ENCODE data around the gene EMSY. TPM values are rescaled to one million over a fixed set of nuclear protein-coding genes. Genes with fewer than 3 reads are reported as not detected.

EMSY gene
- total and polyA plus RNA-seq, 2 of the 8 experiments (the other 6 are each of a cell fraction or from before 2014, with no cell fraction given), result 29.6 to 34.6 TPM

DNA sequence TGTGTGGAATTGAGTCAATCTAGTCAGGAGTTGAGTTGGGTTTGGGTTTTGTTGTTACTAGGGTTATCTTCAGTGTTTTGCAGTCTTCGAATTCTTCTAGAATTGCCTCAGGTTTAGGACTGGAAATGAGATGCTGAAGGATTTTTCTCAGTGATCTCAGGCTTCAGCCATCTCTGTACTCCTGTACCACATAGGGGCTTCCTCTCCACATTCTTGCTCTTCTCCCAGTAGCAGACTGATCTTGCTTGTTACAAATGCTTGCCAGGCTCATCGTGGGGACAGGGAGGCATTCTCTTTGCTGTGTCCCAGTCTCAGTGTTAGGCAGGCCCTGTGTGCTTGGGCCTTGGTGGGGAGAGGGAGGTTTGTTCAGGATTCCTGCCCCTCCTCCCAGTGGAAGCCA, 129.6 kb downstream of the EMSY start:
- Histone ChIP-seq H2AK5ac (ENCODE audit: low read depth, low read length) (no peak overlapping the region), H2BK5ac (ENCODE audit: low read depth, low read length) (no peak overlapping the region), H2BK120ac (replicated peaks; ENCODE audit: low read depth, low read length) (no peak overlapping the region), H3K14ac (ENCODE audit: insufficient read length) (no peak overlapping the region), H2AFZ (ENCODE audit: low read length) (no peak overlapping the region), H3K23me2 (ENCODE audit: low read depth, low read length) (no peaks in the 10 kb centered on the region), H3K4me3 (ENCODE audit: extremely low read depth in 1 of 4, insufficient read depth in 2 of 4, low read depth in 3 of 4, low read length in 4 of 4) (no peak overlapping the region), H4K91ac (replicated peaks; ENCODE audit: insufficient read length, low read length) (no peak overlapping the region), H3K4me1 (replicated peaks in 1 of 4; ENCODE audit: control insufficient read depth in 3 of 4, insufficient read depth in 4 of 4, low read length in 3 of 4) (peaks cover 0 to 9% (median 2%) of the 10 kb centered on the region in 4 experiments; a peak in 5 of 7 replicates), H3K23ac (ENCODE audit: insufficient read length) (no peak overlapping the region), H3K79me1 (ENCODE audit: low read depth, low read length) (no peaks in the 10 kb centered on the region), H3K9me3 (ENCODE audit: insufficient read depth in 2 of 2, low read depth in 1 of 2, low read length in 1 of 2) (no peaks in the 10 kb centered on the region), H4K20me1 (replicated peaks in 1 of 2; ENCODE audit: control insufficient read depth in 1 of 2, insufficient read depth in 2 of 2, low read length in 2 of 2) (no peaks in the 10 kb centered on the region), H3K4me2 (ENCODE audit: insufficient read depth in 1 of 2, low read depth in 2 of 2, low read length in 2 of 2) (no peak overlapping the region), H2BK20ac (ENCODE audit: low read length) (no peak overlapping the region), H3K27ac (ENCODE audit: low read depth, low read length) (no peak overlapping the region), H2BK12ac (ENCODE audit: low read depth, low read length) (no peak overlapping the region), H3K56ac (replicated peaks; ENCODE audit: insufficient read length, low read depth, low read length) (no peak overlapping the region), H3K18ac (ENCODE audit: extremely low read depth, low read length) (no peak overlapping the region), H3K4ac (replicated peaks; ENCODE audit: insufficient read length, low read depth, low read length) (no peak overlapping the region), H3K9ac (replicated peaks in 1 of 4; ENCODE audit: extremely low read depth in 1 of 4, low read depth in 3 of 4, low read length in 3 of 4) (no peak overlapping the region), H4K5ac (ENCODE audit: insufficient read length, low read depth, low read length) (no peak overlapping the region), H2BK15ac (ENCODE audit: low read length) (no peak overlapping the region), H4K8ac (ENCODE audit: extremely low read depth, insufficient read depth, low read length) (no peak overlapping the region), H3K27me3 (replicated peaks in 1 of 4; ENCODE audit: control insufficient read depth in 3 of 4, extremely low read depth in 1 of 4, insufficient read depth in 3 of 4, low read length in 3 of 4) (no peaks in the 10 kb centered on the region), H3K36me3 (ENCODE audit: control insufficient read depth in 2 of 4, insufficient read depth in 4 of 4, low read length in 3 of 4) (no peaks in the 10 kb centered on the region), H3K79me2 (ENCODE audit: control insufficient read depth in 1 of 2, insufficient read depth in 2 of 2, low read length in 2 of 2) (no peaks in the 10 kb centered on the region)
- FAIRE-seq (no peak), DNase-seq (ENCODE audit: low read depth in 1 of 2, low spot score in 2 of 2) (no peak)
- CTCF ChIA-PET (ENCODE audit: partially characterized antibody), result no interaction called here
- POLR2A ChIA-PET (ENCODE audit: partially characterized antibody), result no interaction called here
- 93% methylated on average over 2 of the region's 2 CpGs; no CpG with 5 or more reads in 1 of the 2 experiments for WGBS, 2 experiments (ENCODE audit: extremely low coverage in 1 of 2, insufficient coverage in 1 of 2, insufficient read length in 1 of 2, insufficient replicate concordance in 2 of 2, low coverage in 1 of 2, low lambda C conversion rate in 2 of 2, missing lambda C conversion rate in 1 of 2)
- TF ChIP-seq BCL11A (IDR thresholded peaks at IDR 0.05; ENCODE audit: low read depth in 2 of 2, low read length in 2 of 2), result no peak
- no peak for TF ChIP-seq CTBP2 (IDR thresholded peaks at IDR 0.05; ENCODE audit: borderline replicate concordance, insufficient read depth, insufficient read length, low read length)
- no peak for TF ChIP-seq JUN (IDR thresholded peaks at IDR 0.05; ENCODE audit: low read depth, low read length)
- no peak for TF ChIP-seq MAFK (IDR thresholded peaks at IDR 0.05; ENCODE audit: low read depth, low read length)
- TF ChIP-seq, protein P1, sequence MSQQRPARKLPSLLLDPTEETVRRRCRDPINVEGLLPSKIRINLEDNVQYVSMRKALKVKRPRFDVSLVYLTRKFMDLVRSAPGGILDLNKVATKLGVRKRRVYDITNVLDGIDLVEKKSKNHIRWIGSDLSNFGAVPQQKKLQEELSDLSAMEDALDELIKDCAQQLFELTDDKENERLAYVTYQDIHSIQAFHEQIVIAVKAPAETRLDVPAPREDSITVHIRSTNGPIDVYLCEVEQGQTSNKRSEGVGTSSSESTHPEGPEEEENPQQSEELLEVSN (IDR thresholded peaks at IDR 0.05), result no peak
- no peak for TF ChIP-seq SRF (IDR thresholded peaks at IDR 0.05; ENCODE audit: low read depth, low read length)
- TF ChIP-seq KDM5A (IDR thresholded peaks at IDR 0.05; ENCODE audit: low read length), result no peak
- no peak for TF ChIP-seq NRF1 (IDR thresholded peaks at IDR 0.05; ENCODE audit: low read depth, low read length)
